ENCODE measurements around the gene CREB3L4. TPM values are rescaled to one million over a fixed set of nuclear protein-coding genes. Genes with fewer than 3 reads are reported as not detected.

The CREB3L4 gene
- total RNA-seq, 3 donors from 2014 or later (not counting 1 experiment from before 2014, with no cell fraction given) = 10.8 to 16.8 (median 10.9) TPM

- ATAC-seq (no peak), DNase-seq (no peak)
- Histone ChIP-seq H3K4me1 (ENCODE audit: control insufficient read depth, insufficient read depth, low read length) (peaks cover 58% of the 10 kb centered on the region), H3K27ac (ENCODE audit: low read length) (no peak overlapping the region), H3K27me3 (ENCODE audit: control insufficient read depth, insufficient read depth, low read length) (no peaks in the 10 kb centered on the region), H3K36me3 (ENCODE audit: control insufficient read depth, insufficient read depth, low read length) (peaks cover 10% of the 10 kb centered on the region), H3K4me3 (ENCODE audit: low read length) (no peak overlapping the region), H3K9me3 (ENCODE audit: control insufficient read depth, insufficient read depth, low read length) (no peaks in the 10 kb centered on the region)
- peaks cover 50 to 72% of the 10 kb centered on the region in 2 donors for H3K4me1 Mint-ChIP-seq
- TF ChIP-seq, protein P1, sequence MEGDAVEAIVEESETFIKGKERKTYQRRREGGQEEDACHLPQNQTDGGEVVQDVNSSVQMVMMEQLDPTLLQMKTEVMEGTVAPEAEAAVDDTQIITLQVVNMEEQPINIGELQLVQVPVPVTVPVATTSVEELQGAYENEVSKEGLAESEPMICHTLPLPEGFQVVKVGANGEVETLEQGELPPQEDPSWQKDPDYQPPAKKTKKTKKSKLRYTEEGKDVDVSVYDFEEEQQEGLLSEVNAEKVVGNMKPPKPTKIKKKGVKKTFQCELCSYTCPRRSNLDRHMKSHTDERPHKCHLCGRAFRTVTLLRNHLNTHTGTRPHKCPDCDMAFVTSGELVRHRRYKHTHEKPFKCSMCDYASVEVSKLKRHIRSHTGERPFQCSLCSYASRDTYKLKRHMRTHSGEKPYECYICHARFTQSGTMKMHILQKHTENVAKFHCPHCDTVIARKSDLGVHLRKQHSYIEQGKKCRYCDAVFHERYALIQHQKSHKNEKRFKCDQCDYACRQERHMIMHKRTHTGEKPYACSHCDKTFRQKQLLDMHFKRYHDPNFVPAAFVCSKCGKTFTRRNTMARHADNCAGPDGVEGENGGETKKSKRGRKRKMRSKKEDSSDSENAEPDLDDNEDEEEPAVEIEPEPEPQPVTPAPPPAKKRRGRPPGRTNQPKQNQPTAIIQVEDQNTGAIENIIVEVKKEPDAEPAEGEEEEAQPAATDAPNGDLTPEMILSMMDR (IDR thresholded peaks at IDR 0.05) = no peak
- intact Hi-C loops (cut with micrococcal nuclease) = loop anchor here (2.0 kb wide), 1 partner anchor 17 kb away; the partner anchor contains the start of gene JTB
- 91% methylated on average over 3 of the region's 3 CpGs for WGBS (ENCODE audit: insufficient coverage)
- H3K9me3 Mint-ChIP-seq = no peaks in the 10 kb centered on the region
- no peaks in the 10 kb centered on the region for H3K36me3 Mint-ChIP-seq
- peak overlapping the region; percentile 96 for H3K4me3 Mint-ChIP-seq
- no peaks in the 10 kb centered on the region for H3K27me3 Mint-ChIP-seq (ENCODE audit: low read depth in 2 of 2)
- peak overlapping the region; percentile 82 to 92 for H3K27ac Mint-ChIP-seq
Observed at GRCh38 chr1:153959454-153959853, 8.2 kb upstream of the CREB3L4 start.

- 97% methylated on average over 11 of the region's 11 CpGs for WGBS (ENCODE audit: insufficient coverage)
- intact Hi-C loops (cut with micrococcal nuclease) = loop anchor here (10.0 kb wide), 1 partner anchor 265 kb away; the partner anchor contains the start of gene UBAP2L
Observed at GRCh38 chr1:153960206-153960605, 7.5 kb upstream of the CREB3L4 start.

DNA sequence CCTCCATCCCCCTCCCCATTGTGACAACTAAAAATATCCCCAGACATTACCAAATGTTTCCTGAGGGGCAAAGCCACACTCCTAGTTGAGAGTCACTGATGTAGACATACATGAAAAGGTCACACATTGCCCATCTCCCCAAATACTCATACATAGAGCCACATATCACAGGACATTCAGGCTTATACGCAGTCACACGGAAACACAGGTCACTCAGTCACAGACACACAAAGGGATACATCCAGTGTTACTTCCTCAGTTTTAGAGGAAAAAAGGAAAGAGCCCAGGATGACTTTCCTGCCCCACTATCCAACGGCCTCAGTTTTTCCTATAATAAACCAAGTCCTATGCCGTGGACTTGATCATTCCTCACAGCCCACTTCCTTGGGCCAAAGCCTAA is 6.3 kb upstream of the CREB3L4 start:
- intact Hi-C loops (cut with micrococcal nuclease) = loop anchor here (10.0 kb wide), 1 partner anchor 263 kb away; the partner anchor contains the start of gene UBAP2L
- 96% methylated on average over 4 of the region's 4 CpGs for WGBS (ENCODE audit: insufficient coverage)

More at GRCh38 chr1:153960206-153960605, 7.5 kb upstream of the CREB3L4 start:
- Histone ChIP-seq H3K4me3 (ENCODE audit: low read length) (no peak overlapping the region), H3K36me3 (ENCODE audit: control insufficient read depth, insufficient read depth, low read length) (peaks cover 6% of the 10 kb centered on the region), H3K27ac (ENCODE audit: low read length) (no peak overlapping the region), H3K9me3 (ENCODE audit: control insufficient read depth, insufficient read depth, low read length) (no peaks in the 10 kb centered on the region), H3K4me1 (ENCODE audit: control insufficient read depth, insufficient read depth, low read length) (peaks cover 51% of the 10 kb centered on the region), H3K27me3 (ENCODE audit: control insufficient read depth, insufficient read depth, low read length) (no peaks in the 10 kb centered on the region)
- no peaks in the 10 kb centered on the region for H3K27me3 Mint-ChIP-seq (ENCODE audit: low read depth in 2 of 2)
- H3K36me3 Mint-ChIP-seq = no peaks in the 10 kb centered on the region
- no peak for ATAC-seq
- DNase-seq = no peak
- TF ChIP-seq, protein P1 (IDR thresholded peaks at IDR 0.05) = no peak
- H3K4me3 Mint-ChIP-seq = no peak overlapping the region
- peak overlapping the region; percentile 82 to 92 for H3K27ac Mint-ChIP-seq
- H3K4me1 Mint-ChIP-seq = peaks cover 50 to 71% of the 10 kb centered on the region in 2 donors
- H3K9me3 Mint-ChIP-seq = no peaks in the 10 kb centered on the region

More for the DNA sequence above, 6.3 kb upstream of the CREB3L4 start:
- no peaks in the 10 kb centered on the region for H3K27me3 ChIP-seq (ENCODE audit: control insufficient read depth, insufficient read depth, low read length)
- H3K4me1 ChIP-seq (ENCODE audit: control insufficient read depth, insufficient read depth, low read length) = peaks cover 47% of the 10 kb centered on the region
- peaks cover 6% of the 10 kb centered on the region for H3K36me3 ChIP-seq (ENCODE audit: control insufficient read depth, insufficient read depth, low read length)
- no peaks in the 10 kb centered on the region for H3K9me3 ChIP-seq (ENCODE audit: control insufficient read depth, insufficient read depth, low read length)
- H3K9me3 Mint-ChIP-seq = no peaks in the 10 kb centered on the region
- peaks cover 50 to 73% of the 10 kb centered on the region in 2 donors for H3K4me1 Mint-ChIP-seq
- H3K36me3 Mint-ChIP-seq = no peaks in the 10 kb centered on the region
- no peak for DNase-seq
- H3K27ac Mint-ChIP-seq = peak overlapping the region; percentile 91 to 92
- ATAC-seq = no peak
- H3K4me3 ChIP-seq (ENCODE audit: low read length) = no peak overlapping the region
- H3K27ac ChIP-seq (ENCODE audit: low read length) = no peak overlapping the region
- TF ChIP-seq, protein P1 (IDR thresholded peaks at IDR 0.05) = no peak
- H3K27me3 Mint-ChIP-seq (ENCODE audit: low read depth in 2 of 2) = no peaks in the 10 kb centered on the region
- H3K4me3 Mint-ChIP-seq = peak overlapping the region; percentile 2

All from natural killer cell (primary cell).